K562 (cell line): ENCODE results near the gene OR10A3. TPM values are rescaled to one million over a fixed set of nuclear protein-coding genes. Genes with fewer than 3 reads are reported as not detected.

Experiments used
- ATAC-seq: fragments of 200-7000 bp; cut with Tn5 transposase; 3 replicates; pipeline ENCODE4 v1.9.1; 2020; ENCODE audit warnings: moderate library complexity
- BruUV-seq: library from RNA; stranded (reverse); fragments of 400-500 nt; replicated peaks from 2 replicates; lab custom pipeline; 2021; lab: Mats Ljungman, UMichigan
- CTCF ChIA-PET: fragments of 300-600 bp; formaldehyde crosslinking; extraction: SDS; loops from one replicate; lab custom pipeline; 2021; ENCODE audit warnings: low intra/inter-chr PET ratio; lab: Yijun Ruan, JAX
- POLR2A ChIA-PET: fragments of 300-600, 350-650 bp; sonication (Branson Sonifier 250); formaldehyde crosslinking; extraction: SDS; loops from one replicate; lab custom pipeline; 2021; ENCODE audit warnings: antibody characterized with exemption, inconsistent platforms; lab: Yijun Ruan, JAX
- DNase-seq, 4 experiments: peaks; one replicate each; pipeline versions ENCODE4 v3.0.0 to v3.0.0-alpha.2; 2011 to 2018; ENCODE audit warnings: low spot score in 3 of 4, mixed read lengths in 3 of 4; ENCODE audit errors: extremely low read depth in 1 of 4
- FAIRE-seq: peaks from 2 replicates; lab custom pipeline; 2011; peaks lifted over from hg19 to GRCh38; lab: Jason Lieb, UNC
- H2AFZ ChIP-seq: 2 replicates; pipeline ENCODE4 v1.6.0; 2011; ENCODE audit warnings: low read depth, low read length, control low read depth, inconsistent platforms
- H3K27ac ChIP-seq: fragments of 200-600 bp; 3 replicates; pipeline ENCODE4 v1.8.0; 2011; ENCODE audit warnings: low read depth, mild to moderate bottlenecking, control low read depth, inconsistent platforms, low read length, moderate library complexity, mixed read lengths; ENCODE audit errors: extremely low read depth
- H3K27me3 ChIP-seq, 2 experiments: fragments of 300-600 bp in 1 of 2; 2 replicates in 1 of 2; 3 replicates in 1 of 2; pipeline versions ENCODE4 v1.6.0 to v1.8.0; 2011; ENCODE audit warnings: inconsistent platforms in 2 of 2, low read length in 2 of 2, mild to moderate bottlenecking in 1 of 2, mixed read lengths in 1 of 2, moderate library complexity in 1 of 2; ENCODE audit not compliant: control insufficient read depth in 2 of 2, insufficient read depth in 2 of 2
- H3K36me3 ChIP-seq: fragments of 300-600 bp; 3 replicates; pipeline ENCODE4 v1.8.0; 2011; ENCODE audit warnings: mild to moderate bottlenecking, low read length, inconsistent platforms; ENCODE audit not compliant: control insufficient read depth, insufficient read depth
- H3K4me1 ChIP-seq, 2 experiments: fragments of 200-600 bp in 1 of 2; replicated peaks in 1 of 2; 2 replicates in 1 of 2; 3 replicates in 1 of 2; pipeline versions ENCODE4 v1.5.1 to v1.8.0; 2011; ENCODE audit warnings: inconsistent platforms in 2 of 2, low read length in 2 of 2, mild to moderate bottlenecking in 1 of 2, mixed read lengths in 1 of 2, moderate library complexity in 1 of 2; ENCODE audit not compliant: control insufficient read depth in 2 of 2, insufficient read depth in 2 of 2
- H3K4me2 ChIP-seq: 2 replicates; pipeline ENCODE4 v1.6.1; 2011; ENCODE audit warnings: low read length, control low read depth, inconsistent platforms, mixed read lengths; ENCODE audit not compliant: insufficient read depth
- H3K4me3 ChIP-seq: fragments of 200-600 bp; sonication (generic), shearing (Covaris generic); 2 replicates; pipeline ENCODE4 v1.5.1; 2016; ENCODE audit warnings: control low read depth, inconsistent platforms
- H3K79me2 ChIP-seq: fragments of 200-600 bp; 3 replicates; pipeline ENCODE4 v1.8.0; 2011; ENCODE audit warnings: low read length, inconsistent platforms; ENCODE audit not compliant: control insufficient read depth, insufficient read depth
- H3K9ac ChIP-seq, 2 experiments: 2 replicates each; pipeline versions ENCODE4 v1.6.0 to v1.6.1; 2011; ENCODE audit warnings: low read depth in 2 of 2, low read length in 2 of 2, control low read depth in 1 of 2, inconsistent platforms in 1 of 2, mild to moderate bottlenecking in 1 of 2, mixed read lengths in 1 of 2; ENCODE audit not compliant: insufficient read depth in 1 of 2
- H3K9me1 ChIP-seq: one replicate; pipeline ENCODE4 v1.6.0; 2011; ENCODE audit warnings: inconsistent platforms, mild to moderate bottlenecking, low read length, moderate library complexity; ENCODE audit not compliant: control insufficient read depth, insufficient read depth
- H3K9me3 ChIP-seq: replicated peaks from 2 replicates; pipeline ENCODE4 v1.5.1; 2011; ENCODE audit warnings: low read depth, low read length, inconsistent platforms; ENCODE audit not compliant: control insufficient read depth, insufficient read depth
- H4K20me1 ChIP-seq: replicated peaks from 2 replicates; pipeline ENCODE4 v1.6.1; 2011; ENCODE audit warnings: low read length, inconsistent platforms, mixed read lengths; ENCODE audit not compliant: control insufficient read depth, insufficient read depth
- ARHGAP35 ChIP-seq: fragments of 450-650 bp; IDR thresholded peaks from 2 replicates; pipeline ENCODE4 v1.6.1; 2018; ENCODE audit not compliant: partially characterized antibody
- MED1 ChIP-seq: sonication (generic); formaldehyde crosslinking; IDR thresholded peaks from 2 replicates; pipeline ENCODE4 v1.8.1; 2023; ENCODE audit warnings: missing genetic modification reagents, borderline replicate concordance
- POLR3G ChIP-seq: IDR thresholded peaks from 2 replicates; pipeline ENCODE4 v1.6.1; 2011; ENCODE audit not compliant: insufficient read length, insufficient replicate concordance; ENCODE audit errors: extremely low read depth
- PTTG1 ChIP-seq: fragments of 450-650 bp; IDR thresholded peaks from 2 replicates; pipeline ENCODE4 v1.6.1; 2016; ENCODE audit warnings: low read depth, mild to moderate bottlenecking, missing genetic modification characterization, missing compliant biosample characterization
- SMAD2 ChIP-seq: fragments of 150-350 bp; IDR thresholded peaks from 2 replicates; pipeline ENCODE4 v1.6.1; 2014; ENCODE audit warnings: low read depth, mild to moderate bottlenecking, low read length
- YY1 ChIP-seq, 3 experiments: IDR thresholded peaks; 2 replicates each; pipeline ENCODE4 v1.6.1; 2011; ENCODE audit warnings: low read length in 2 of 3, mild to moderate bottlenecking in 2 of 3, moderate library complexity in 2 of 3, borderline replicate concordance in 1 of 3, control low read depth in 1 of 3, low read depth in 1 of 3; ENCODE audit not compliant: insufficient read depth in 3 of 3, insufficient replicate concordance in 2 of 3, control insufficient read depth in 1 of 3, insufficient read length in 1 of 3; ENCODE audit errors: extremely low read depth in 1 of 3
- ZNF121 ChIP-seq: sonication (generic); formaldehyde crosslinking; conservative IDR thresholded peaks from 2 replicates; pipeline ENCODE4 v1.8.0; 2022; ENCODE audit warnings: missing genetic modification reagents
- ZNF707 ChIP-seq: fragments of 250-450 bp; sonication (Bioruptor Pico); conservative IDR thresholded peaks from 2 replicates; pipeline ENCODE4 v1.8.0; 2022; ENCODE audit warnings: inconsistent platforms, mild to moderate bottlenecking, moderate library complexity
- ZSCAN32 ChIP-seq: fragments of 450-650 bp; formaldehyde crosslinking; IDR thresholded peaks from 2 replicates; pipeline ENCODE4 v1.4.0; 2020; ENCODE audit warnings: mild to moderate bottlenecking, moderate library complexity
- WGBS: fragments of 100-300 bp; shearing (Covaris generic); methylation state at CpG from one replicate; pipeline ENCODE4 v1.1.6; 2016; ENCODE audit warnings: low coverage, mixed read lengths; ENCODE audit not compliant: insufficient coverage; ENCODE audit errors: missing lambda C conversion rate; 5-methylcytosine and 5-hydroxymethylcytosine counted together
- in situ Hi-C: fragments of 300-500 bp; cut with MboI; formaldehyde crosslinking; loops from 4 replicates; pipeline ENCODE4 v1.15.0; 2018; ENCODE audit warnings: inconsistent platforms, mixed read lengths
- intact Hi-C: fragments of 100-400 bp; cut with micrococcal nuclease; formaldehyde crosslinking; loops from 2 replicates; pipeline ENCODE4 v1.14.2; 2022
- polyA plus RNA-seq, 8 experiments: library from polyadenylated mRNA; depleted of rRNA in 4 of 8; stranded (reverse) in 5 of 8; unstranded in 3 of 8; fragments of >200 nt; fragmentation: Nextera tagmentation in 2 of 8; fragmentation: Illumina TruSeq in 1 of 8; extraction: Ambion mirVana in 2 of 8; extraction: Trizol in 1 of 8; gene quantifications; 2 replicates each; pipeline versions ENCODE4 v1.2.1 to v1.2.3, GENCODE V29; 2011 to 2014; ENCODE audit warnings: inconsistent platforms in 1 of 8, missing spikeins in 1 of 8
- total RNA-seq, 7 experiments: library from RNA; depleted of rRNA in 6 of 7; stranded (reverse); fragments of >200 nt in 6 of 7; fragmentation: Illumina TruSeq in 2 of 7; extraction: Trizol in 2 of 7; gene quantifications; 2 replicates each; pipeline versions ENCODE4 v1.2.1 to v1.2.3, GENCODE V29; 2011 to 2021; ENCODE audit warnings: low replicate concordance in 1 of 7
- TF ChIP-seq, protein P1 (sequence below): IDR thresholded peaks from 2 replicates; pipeline ENCODE4 v1.6.1; 2014; ENCODE audit warnings: antibody characterized with exemption
- TF ChIP-seq, protein P2 (sequence below): sonication (generic); formaldehyde crosslinking; IDR thresholded peaks from 2 replicates; pipeline ENCODE4 v1.8.0; 2022; ENCODE audit warnings: mild to moderate bottlenecking, missing genetic modification reagents

The OR10A3 gene
- total and polyA plus RNA-seq, 9 of the 15 experiments (the other 6 are each of a cell fraction or from before 2014, with no cell fraction given), result not detected

DNA sequence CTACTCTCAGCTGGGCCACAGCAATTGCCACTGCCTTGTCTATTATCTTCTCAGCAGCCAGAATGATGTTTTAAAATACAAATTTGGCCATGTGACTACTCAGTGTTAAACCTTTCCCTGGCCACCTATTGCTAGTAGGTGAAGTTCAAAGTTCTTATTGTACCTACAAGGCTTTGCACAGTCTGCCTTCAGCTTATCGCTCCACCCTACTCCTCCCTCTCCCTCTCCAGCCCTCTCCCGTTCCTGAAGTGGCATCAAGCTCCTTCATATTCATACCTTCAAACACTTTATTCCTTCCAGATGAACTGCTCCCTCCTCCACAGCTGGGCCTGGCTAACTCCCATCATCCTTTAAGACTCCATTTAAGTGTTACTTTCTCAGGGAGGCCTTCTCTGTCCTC lies 47.7 kb downstream of the OR10A3 start:
- ChIA-PET CTCF (interaction anchor here (0.7 kb wide), 1 partner anchor 95 kb away, joined by 3 read pairs; no protein-coding TSS in a partner anchor), POLR2A (interaction anchor here (1.2 kb wide), 1 partner anchor 10 kb away, joined by 3 read pairs; no protein-coding TSS in a partner anchor)
- Histone ChIP-seq H3K27me3 (no peaks in the 10 kb centered on the region), H3K4me1 (no peaks in the 10 kb centered on the region), H3K9me1 (no peaks in the 10 kb centered on the region), H3K36me3 (no peaks in the 10 kb centered on the region), H3K4me2 (no peak overlapping the region), H3K4me3 (no peak overlapping the region), H3K27ac (no peak overlapping the region), H3K9ac (no peak overlapping the region), H4K20me1 (no peaks in the 10 kb centered on the region), H2AFZ (no peak overlapping the region), H3K79me2 (no peaks in the 10 kb centered on the region), H3K9me3 (no peaks in the 10 kb centered on the region)
- DNase-seq, result no peak
- intact Hi-C loops (loop anchor here (2.0 kb wide), 2 partner anchors 197 to 205 kb away; no protein-coding TSS in a partner anchor), in situ Hi-C loops (loop anchor here (10.0 kb wide), 1 partner anchor 201 kb away; no protein-coding TSS in a partner anchor)
- WGBS, result 7% methylated on average over 2 of the region's 2 CpGs
- TF ChIP-seq, protein P1, sequence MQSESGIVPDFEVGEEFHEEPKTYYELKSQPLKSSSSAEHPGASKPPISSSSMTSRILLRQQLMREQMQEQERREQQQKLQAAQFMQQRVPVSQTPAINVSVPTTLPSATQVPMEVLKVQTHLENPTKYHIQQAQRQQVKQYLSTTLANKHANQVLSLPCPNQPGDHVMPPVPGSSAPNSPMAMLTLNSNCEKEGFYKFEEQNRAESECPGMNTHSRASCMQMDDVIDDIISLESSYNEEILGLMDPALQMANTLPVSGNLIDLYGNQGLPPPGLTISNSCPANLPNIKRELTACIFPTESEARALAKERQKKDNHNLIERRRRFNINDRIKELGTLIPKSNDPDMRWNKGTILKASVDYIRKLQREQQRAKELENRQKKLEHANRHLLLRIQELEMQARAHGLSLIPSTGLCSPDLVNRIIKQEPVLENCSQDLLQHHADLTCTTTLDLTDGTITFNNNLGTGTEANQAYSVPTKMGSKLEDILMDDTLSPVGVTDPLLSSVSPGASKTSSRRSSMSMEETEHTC, result no peak
- no peak for TF ChIP-seq ZNF121 (CRISPR knock-in tag)
- no peak for TF ChIP-seq YY1 (IDR thresholded peaks at IDR 0.05; ENCODE audit: borderline replicate concordance in 1 of 3, control insufficient read depth in 1 of 3, extremely low read depth in 1 of 3, insufficient read depth in 3 of 3, insufficient read length in 1 of 3, insufficient replicate concordance in 2 of 3, low read depth in 1 of 3, low read length in 2 of 3)
- TF ChIP-seq ZSCAN32 (CRISPR knock-in tag), result no peak
- TF ChIP-seq MED1 (CRISPR knock-in tag), result no peak
- no peak for TF ChIP-seq ZNF707 (CRISPR knock-in tag)
- no peak for TF ChIP-seq ARHGAP35
- TF ChIP-seq, protein P2, sequence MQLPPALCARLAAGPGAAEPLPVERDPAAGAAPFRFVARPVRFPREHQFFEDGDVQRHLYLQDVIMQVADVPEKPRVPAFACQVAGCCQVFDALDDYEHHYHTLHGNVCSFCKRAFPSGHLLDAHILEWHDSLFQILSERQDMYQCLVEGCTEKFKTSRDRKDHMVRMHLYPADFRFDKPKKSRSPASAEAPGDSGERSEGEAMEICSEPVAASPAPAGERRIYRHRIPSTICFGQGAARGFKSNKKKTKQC (CRISPR knock-in tag), result no peak
- no peak for TF ChIP-seq POLR3G
- TF ChIP-seq SMAD2, result no peak
- TF ChIP-seq PTTG1 (tag), result no peak
- ATAC-seq, result no peak
- FAIRE-seq, result no peak
- BruUV-seq, result no TSS peak
